ENCODE measurements around the gene HRC.
"Not testable (repeated sequence)": the region's sequence is repeated elsewhere in the genome, so short reads cannot be mapped to it uniquely, and the experiment has no call there.

The HRC gene

GRCh38 chr19:49133621-49134454, 21.4 kb downstream of the HRC start:
- peak; percentile 60 for DNase-seq

- DNase-seq: peak; percentile 39
These were observed 22.1 kb downstream of the HRC start for GRCh38 chr19:49132974-49133609.

GRCh38 chr19:49130325-49130724, 24.9 kb downstream of the HRC start:
- DNase-seq: no peak

- DNase-seq: no peak
These were observed 26.0 kb downstream of the HRC start for GRCh38 chr19:49129238-49129583.

DNA sequence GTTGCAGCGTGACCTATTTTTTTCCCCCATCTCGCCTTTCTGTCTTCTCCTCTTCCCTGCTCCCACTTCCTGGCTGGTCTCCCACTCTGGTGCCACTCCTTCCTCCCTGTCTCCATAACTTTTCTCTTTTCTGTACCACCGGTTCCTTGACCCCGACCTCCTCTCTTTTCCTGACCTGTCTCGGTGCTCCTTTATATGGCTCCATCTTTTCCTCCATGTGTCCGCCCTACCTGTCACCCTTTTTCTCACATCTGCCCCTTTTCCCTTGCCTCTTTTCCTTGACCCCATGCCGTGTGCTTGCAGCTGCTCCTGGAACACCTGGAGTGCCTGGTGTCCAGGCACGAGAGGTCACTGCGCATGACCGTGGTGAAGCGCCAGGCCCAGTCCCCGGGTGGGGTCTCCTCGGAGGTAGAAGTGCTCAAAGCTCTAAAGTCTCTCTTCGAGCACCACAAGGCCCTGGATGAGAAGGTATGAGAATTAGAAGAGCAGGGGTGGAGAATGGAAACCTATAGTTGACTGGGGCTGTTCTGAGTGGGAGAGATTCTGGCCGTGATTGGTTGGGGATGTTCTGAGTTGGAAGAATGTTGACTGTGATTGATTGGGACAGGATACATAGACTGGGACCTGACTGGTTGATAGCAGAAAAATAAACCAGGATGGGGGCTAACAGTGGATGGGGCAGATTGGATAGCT, 26.5 kb downstream of the HRC start:
- DNase-seq: no peak

DNA sequence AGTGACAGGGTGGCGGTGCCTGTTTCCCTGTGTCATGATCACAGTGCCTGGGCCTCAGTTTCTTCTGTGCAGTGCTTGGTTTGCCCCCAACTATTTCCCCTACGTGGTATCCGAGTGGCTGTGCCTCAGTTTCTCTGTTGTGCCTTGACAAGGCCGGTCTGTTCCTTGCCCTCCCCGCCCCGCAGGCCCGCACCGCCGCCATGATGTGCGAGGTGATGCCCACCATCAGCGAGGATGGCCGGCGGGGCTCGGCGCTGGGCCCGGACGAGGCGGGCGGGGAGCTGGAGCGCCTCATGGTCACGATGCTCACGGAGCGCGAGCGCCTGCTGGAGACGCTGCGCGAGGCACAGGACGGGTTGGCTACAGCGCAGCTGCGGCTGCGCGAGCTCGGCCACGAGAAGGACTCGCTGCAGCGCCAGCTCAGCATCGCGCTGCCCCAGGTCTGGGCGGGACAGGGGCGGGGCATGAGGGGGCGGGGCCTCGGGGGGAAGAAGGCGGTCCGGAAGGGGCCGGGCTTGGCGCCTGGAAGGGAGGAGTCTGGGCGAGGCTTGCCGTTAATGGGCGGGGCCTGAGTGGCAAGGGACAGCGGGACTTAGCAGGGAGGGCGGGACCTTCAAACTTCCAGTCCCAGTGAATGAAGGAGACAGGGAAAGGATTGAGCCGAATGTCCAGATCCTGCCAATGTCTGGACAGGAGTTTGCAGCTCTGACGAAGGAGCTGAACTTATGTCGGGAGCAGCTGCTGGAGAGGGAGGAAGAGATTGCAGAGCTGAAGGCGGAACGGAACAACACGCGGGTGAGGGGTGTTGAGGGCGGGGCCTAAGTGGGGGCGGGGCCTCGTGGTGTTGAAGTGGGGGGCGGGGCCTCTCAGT, 27.3 kb downstream of the HRC start:
- peak; percentile 93 for DNase-seq

DNA sequence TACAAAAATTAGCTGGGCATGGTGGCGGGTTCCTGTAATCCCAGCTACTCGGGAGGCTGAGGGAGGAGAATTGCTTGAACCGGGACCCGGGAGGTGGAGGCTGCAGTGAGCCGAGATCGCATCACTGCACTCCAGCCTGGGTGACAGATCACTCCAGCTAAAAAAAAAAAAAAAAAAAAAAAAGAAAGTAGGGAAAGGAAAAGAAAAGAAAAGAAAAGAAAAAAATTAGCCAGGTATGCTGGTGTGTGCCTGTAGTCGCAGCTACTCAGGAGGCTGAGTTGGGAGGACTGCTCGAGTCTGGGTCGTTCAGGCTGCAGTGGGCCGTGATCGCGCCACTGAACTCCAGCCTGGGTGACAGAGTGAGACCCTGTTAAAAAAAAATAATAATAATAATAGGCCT, 28.0 kb downstream of the HRC start:
- not testable (repeated sequence) for DNase-seq

DNA sequence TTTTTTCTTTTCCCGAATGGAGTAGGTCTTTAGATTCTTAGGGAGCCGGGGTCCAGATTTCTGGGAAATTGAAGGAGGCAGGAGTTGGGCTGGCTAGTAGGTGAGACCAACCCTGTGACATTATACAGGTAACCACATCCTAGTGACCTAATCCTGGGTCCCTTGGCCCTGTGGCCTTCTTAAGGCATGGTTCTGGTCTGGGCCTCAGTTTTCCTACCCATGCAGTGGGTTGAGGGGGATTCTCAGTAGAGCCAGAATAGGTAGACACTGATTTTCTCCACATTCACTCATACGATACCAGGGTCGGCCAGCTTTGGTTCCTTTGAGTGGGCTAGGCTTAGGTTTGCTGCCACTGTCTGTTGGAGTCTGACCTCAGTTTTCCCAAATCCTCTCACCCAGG, 28.6 kb downstream of the HRC start:
- DNase-seq: no peak

GRCh38 chr19:49125025-49125731, 30.0 kb downstream of the HRC start:
- no peak for DNase-seq

DNA sequence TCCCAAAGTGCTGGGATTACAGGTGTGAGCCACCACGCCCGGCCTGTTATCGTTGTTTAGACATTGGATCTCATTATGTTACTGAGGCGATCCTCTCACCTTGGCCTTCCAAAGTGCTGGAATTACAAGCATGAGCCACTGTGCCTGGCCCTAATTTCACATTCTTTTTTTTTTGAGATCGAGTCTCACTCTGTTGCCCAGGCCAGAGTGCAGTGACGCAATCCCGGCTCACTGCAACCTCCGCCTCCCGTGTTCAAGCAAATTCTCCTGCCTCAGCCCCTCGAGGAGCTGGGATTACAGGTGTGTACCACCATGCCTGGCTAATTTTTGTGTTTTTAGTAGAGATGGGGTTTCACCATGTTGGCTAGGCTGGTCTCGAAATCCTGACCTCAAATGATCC, 31.9 kb downstream of the HRC start:
- DNase-seq: not testable (repeated sequence)

GRCh38 chr19:49121841-49122240, 33.4 kb downstream of the HRC start:
- not testable (repeated sequence) for DNase-seq

- DNase-seq: no peak
These were observed 34.3 kb downstream of the HRC start for GRCh38 chr19:49120868-49121267.

GRCh38 chr19:49120325-49120683, 34.9 kb downstream of the HRC start:
- no peak for DNase-seq

- no peak for DNase-seq
These were observed 35.5 kb downstream of the HRC start, which contains the start of gene PPFIA3 for GRCh38 chr19:49119411-49120324. Gene PPFIA3, plus strand, starts transcription at chr19:49119544. Its CDS starts 8,330 bp downstream, at chr19:49127874.

GRCh38 chr19:49118565-49119410, 36.4 kb downstream of the HRC start, which contains the start of gene C19orf73:
Gene C19orf73, minus strand, starts transcription at chr19:49119143. Its CDS starts 121 bp downstream, at chr19:49119022.
- peak; percentile 95 for DNase-seq

DNA sequence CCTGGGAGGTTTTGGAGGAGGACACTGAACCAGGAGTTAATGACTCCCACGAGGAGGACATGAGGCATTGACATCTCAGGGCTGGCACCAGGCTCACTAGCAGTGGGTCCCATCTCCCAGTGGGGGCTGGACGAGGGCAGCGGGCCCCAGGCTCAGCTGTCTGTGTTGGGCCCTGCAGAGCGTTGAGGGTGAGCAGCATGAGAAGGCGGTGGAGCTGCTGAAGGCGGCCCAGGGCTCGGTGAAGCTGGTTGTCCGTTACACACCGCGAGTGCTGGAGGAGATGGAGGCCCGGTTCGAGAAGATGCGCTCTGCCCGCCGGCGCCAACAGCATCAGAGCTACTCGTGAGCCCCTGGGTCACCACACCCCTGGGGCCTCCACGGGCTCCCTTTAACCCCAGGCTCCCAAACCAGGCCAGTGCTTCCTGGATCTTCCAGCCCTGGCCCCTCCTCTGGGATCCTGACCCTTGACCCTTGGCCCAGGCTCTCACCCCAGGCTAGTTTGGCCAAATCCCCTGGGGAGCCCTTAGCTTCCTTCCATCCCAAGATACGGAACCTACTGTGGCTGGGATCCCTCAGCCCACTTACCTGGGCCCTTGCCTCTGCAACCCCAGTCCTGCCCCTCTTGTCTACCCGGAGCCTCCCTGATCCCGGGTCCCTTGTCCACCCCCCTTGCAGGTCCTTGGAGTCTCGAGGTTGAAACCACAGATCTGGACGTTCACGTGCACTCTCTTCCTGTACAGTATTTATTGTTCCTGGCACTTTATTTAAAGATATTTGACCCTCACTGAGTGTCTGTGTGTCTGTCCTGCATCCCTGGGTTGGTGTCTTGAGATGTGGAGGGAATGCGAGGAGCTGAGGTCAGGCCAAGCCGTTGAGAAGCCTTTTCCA, 37.3 kb downstream of the HRC start:
- no peak for DNase-seq

GRCh38 chr19:49116544-49116943, 38.7 kb downstream of the HRC start:
- DNase-seq: no peak

DNA sequence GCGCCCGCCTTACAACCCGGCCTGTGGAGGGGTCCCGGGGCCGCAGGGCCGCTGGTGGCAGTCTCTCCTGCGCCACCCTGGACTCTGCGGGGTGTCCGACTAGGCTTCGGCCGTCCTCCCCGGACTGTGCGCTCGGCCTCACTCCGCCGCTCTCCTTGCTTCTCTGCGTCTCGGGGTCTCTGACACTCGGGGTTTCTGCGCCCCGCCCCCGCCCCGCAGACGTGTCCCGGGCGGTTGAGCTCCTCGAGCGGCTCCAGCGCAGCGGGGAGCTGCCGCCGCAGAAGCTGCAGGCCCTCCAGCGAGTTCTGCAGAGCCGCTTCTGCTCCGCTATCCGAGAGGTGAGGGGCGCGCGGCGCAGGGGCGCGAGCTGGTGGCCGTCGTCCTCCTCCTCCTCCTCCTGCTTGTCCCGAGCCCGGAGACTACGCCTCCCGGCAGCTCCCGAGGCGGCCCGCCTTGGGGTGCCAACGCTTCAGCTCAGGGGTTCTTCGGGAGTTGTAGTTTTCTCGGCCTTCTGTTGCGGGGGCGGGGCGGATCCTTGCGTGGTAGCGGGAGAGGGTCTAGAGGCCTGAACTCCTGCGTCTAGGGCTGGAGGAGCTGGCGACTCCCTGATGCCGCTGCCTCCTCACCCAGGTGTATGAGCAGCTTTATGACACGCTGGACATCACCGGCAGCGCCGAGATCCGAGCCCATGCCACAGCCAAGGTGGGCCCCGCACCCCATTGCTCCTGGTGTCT, 40.4 kb downstream of the HRC start:
- DNase-seq: peak; percentile 68

All from stimulated activated CD4-positive, alpha-beta T cell treated with anti-CD3 and anti-CD28 coated beads, Interleukin-4, amount 100 ng/mL, for 1 hour (primary cell).